SHP77 treated with DMSO at 0.1 percent for 48 hours (cell line): ENCODE data around the gene PTF1A.
"Not testable (repeated sequence)": the region's sequence is repeated elsewhere in the genome, so short reads cannot be mapped to it uniquely, and the experiment has no call there.

Experiments
- DNase-seq: peaks from one replicate; lab custom pipeline; 2025; lab: John Stamatoyannopoulos, UW

PTF1A gene

GRCh38 chr10:23203369-23204325, 11.5 kb downstream of the PTF1A start:
- no peak for DNase-seq

GRCh38 chr10:23204773-23205172, 12.7 kb downstream of the PTF1A start:
- DNase-seq, result no peak

- DNase-seq, result no peak
Measured at GRCh38 chr10:23205972-23206642, 14.0 kb downstream of the PTF1A start.

GRCh38 chr10:23217471-23217870, 25.4 kb downstream of the PTF1A start:
- DNase-seq, result no peak

- no peak for DNase-seq
Measured at GRCh38 chr10:23230582-23230981, 38.5 kb downstream of the PTF1A start.

- no peak for DNase-seq
Measured at GRCh38 chr10:23238015-23238414, 45.9 kb downstream of the PTF1A start.

- not testable (repeated sequence) for DNase-seq
Measured at GRCh38 chr10:23241779-23242178, 49.7 kb downstream of the PTF1A start.
